Tongue (tissue), 2 donors: ENCODE results near the gene SLC22A31. TPM values are rescaled to one million over a fixed set of nuclear protein-coding genes. Genes with fewer than 3 reads are reported as not detected.

ENCODE experiments used
- DNase-seq: peaks from one replicate; pipeline ENCODE4 v3.0.0-alpha.2; 2015
- total RNA-seq: library from RNA; depleted of rRNA; stranded (reverse); fragments of >200 nt; gene quantifications from one replicate; pipeline ENCODE4 v1.2.3, GENCODE V29; 2014

SLC22A31 gene
- total RNA-seq, 1 donor from 2014 or later, result 0.21 TPM

GRCh38 chr16:89149386-89149785 is 51.0 kb downstream of the SLC22A31 start:
- no peak for DNase-seq

GRCh38 chr16:89147085-89147817 is 53.1 kb downstream of the SLC22A31 start:
- no peak for DNase-seq

- no peak for DNase-seq
These were observed 53.9 kb downstream of the SLC22A31 start for GRCh38 chr16:89146211-89147005.

Other genes starting within 250 kb of the SLC22A31 start
- gene CBFA2T3, start 223.3 kb downstream of the SLC22A31 start, total RNA-seq, result 3.6 TPM
- 20.1 TPM for gene ACSF3, start 106.7 kb downstream of the SLC22A31 start, total RNA-seq
- gene CDH15, start 28.8 kb downstream of the SLC22A31 start, total RNA-seq, result 72.0 TPM
- gene ZNF778, start 17.2 kb upstream of the SLC22A31 start, total RNA-seq, result 37.5 TPM